HCT116 (cell line): ENCODE results near the gene GBX1. TPM values are rescaled to one million over a fixed set of nuclear protein-coding genes. Genes with fewer than 3 reads are reported as not detected.

Experiments used
- ATAC-seq: fragments of 200-7000 bp; cut with Tn5 transposase; 2 replicates; pipeline ENCODE4 v1.9.1; 2020; ENCODE audit warnings: mild to moderate bottlenecking, moderate library complexity
- BruUV-seq: library from RNA; stranded (reverse); fragments of 400-500 nt; replicated peaks from 2 replicates; lab custom pipeline; 2021; lab: Mats Ljungman, UMichigan
- CTCF ChIA-PET: fragments of 300-600 bp; sonication (Branson Sonifier 250); formaldehyde crosslinking; loops from one replicate; lab custom pipeline; 2021; ENCODE audit warnings: antibody characterized with exemption; lab: Charles Lee
- POLR2A ChIA-PET: fragments of 300-600, 350-600 bp; sonication (Branson Sonifier 250); formaldehyde crosslinking; loops from one replicate; lab custom pipeline; 2021; ENCODE audit warnings: antibody characterized with exemption; lab: Charles Lee
- RAD21 ChIA-PET, 2 experiments: fragments of 300-600 bp; sonication (Branson Sonifier 250); formaldehyde crosslinking; loops; one replicate each; lab custom pipeline; 2023; ENCODE audit warnings: low total read pairs in 2 of 2; ENCODE audit not compliant: uncharacterized antibody in 2 of 2, unreplicated experiment in 2 of 2, low non-redundant PET in 1 of 2; lab: Charles Lee
- DNase-seq: peaks from one replicate; pipeline ENCODE4 v3.0.0-alpha.2; 2010; ENCODE audit warnings: low read depth, low spot score
- H2AFZ ChIP-seq: fragments of 200-600 bp; shearing (Covaris generic), sonication (generic); 2 replicates; pipeline ENCODE4 v1.6.1; 2017; ENCODE audit warnings: low read depth, mixed run types, mixed read lengths, antibody characterized with exemption, low read length; ENCODE audit not compliant: poor library complexity, severe bottlenecking
- H3K27ac ChIP-seq: 2 replicates; pipeline ENCODE4 v1.5.1; 2012; ENCODE audit warnings: low read depth, low read length
- H3K27me3 ChIP-seq: fragments of 200-600 bp; sonication (generic); 2 replicates; pipeline ENCODE4 v1.6.1; 2016; ENCODE audit warnings: mixed run types, low read length, mixed read lengths; ENCODE audit not compliant: insufficient read depth
- H3K36me3 ChIP-seq, 2 experiments: fragments of 200-500 bp in 1 of 2; fragments of 200-600 bp in 1 of 2; sonication (Bioruptor generic) in 1 of 2; sonication (generic) in 1 of 2; 2 replicates each; pipeline versions ENCODE4 v1.5.1 to v1.6.1; 2014 to 2016; ENCODE audit warnings: low read length in 2 of 2, inconsistent platforms in 1 of 2, mixed read lengths in 1 of 2, mixed run types in 1 of 2; ENCODE audit not compliant: insufficient read depth in 2 of 2, control insufficient read depth in 1 of 2
- H3K4me1 ChIP-seq, 2 experiments: fragments of 200-600 bp in 1 of 2; sonication (generic) in 1 of 2; 2 replicates each; pipeline versions ENCODE4 v1.5.1 to v1.6.1; 2012 to 2017; ENCODE audit warnings: low read length in 2 of 2, inconsistent platforms in 1 of 2, mild to moderate bottlenecking in 1 of 2, mixed read lengths in 1 of 2, mixed run types in 1 of 2, moderate library complexity in 1 of 2; ENCODE audit not compliant: insufficient read depth in 2 of 2, control insufficient read depth in 1 of 2
- H3K4me2 ChIP-seq: fragments of 200-600 bp; sonication (generic); 2 replicates; pipeline ENCODE4 v1.6.1; 2017; ENCODE audit warnings: mixed run types, low read length, mixed read lengths
- H3K4me3 ChIP-seq, 2 experiments: fragments of 200-600 bp in 1 of 2; sonication (generic) in 1 of 2; replicated peaks in 1 of 2; 2 replicates each; pipeline ENCODE4 v1.5.1; 2011 to 2016; ENCODE audit warnings: low read length in 2 of 2, control low read depth in 1 of 2, low read depth in 1 of 2, mild to moderate bottlenecking in 1 of 2, mixed read lengths in 1 of 2, mixed run types in 1 of 2
- H3K79me2 ChIP-seq: fragments of 200-600 bp; sonication (generic); 2 replicates; pipeline ENCODE4 v1.6.1; 2017; ENCODE audit warnings: mild to moderate bottlenecking, mixed run types, low read length, moderate library complexity, mixed read lengths; ENCODE audit not compliant: insufficient read depth
- H3K9ac ChIP-seq: fragments of 200-600 bp; sonication (generic); 2 replicates; pipeline ENCODE4 v1.6.1; 2016; ENCODE audit warnings: low read length, mixed read lengths
- H3K9me2 ChIP-seq: fragments of 200-600 bp; sonication (generic), shearing (Covaris generic); 2 replicates; pipeline ENCODE4 v1.6.1; 2017; ENCODE audit warnings: mixed run types, mild to moderate bottlenecking, moderate library complexity; ENCODE audit not compliant: insufficient read depth
- H3K9me3 ChIP-seq, 2 experiments: fragments of 200-500 bp in 1 of 2; fragments of 200-600 bp in 1 of 2; sonication (Bioruptor generic) in 1 of 2; sonication (generic) in 1 of 2; 2 replicates each; pipeline ENCODE4 v1.6.1; 2014 to 2017; ENCODE audit warnings: low read length in 2 of 2, mixed read lengths in 2 of 2, inconsistent platforms in 1 of 2, low read depth in 1 of 2, mild to moderate bottlenecking in 1 of 2, mixed run types in 1 of 2, moderate library complexity in 1 of 2; ENCODE audit not compliant: control insufficient read depth in 1 of 2, insufficient read depth in 1 of 2
- H4K20me1 ChIP-seq: fragments of 200-600 bp; sonication (generic), shearing (Covaris generic); 2 replicates; pipeline ENCODE4 v1.6.1; 2017; ENCODE audit warnings: mixed run types, mild to moderate bottlenecking, moderate library complexity; ENCODE audit not compliant: insufficient read depth
- ATF3 ChIP-seq: IDR thresholded peaks from 2 replicates; pipeline ENCODE4 v1.6.1; 2012
- CBX3 ChIP-seq: IDR thresholded peaks from 2 replicates; pipeline ENCODE4 v1.6.1; 2012; ENCODE audit warnings: low read depth
- CEBPB ChIP-seq: IDR thresholded peaks from 2 replicates; pipeline ENCODE4 v1.6.1; 2012; ENCODE audit warnings: low read depth
- CTCF ChIP-seq, 3 experiments: fragments of 200-600 bp in 1 of 3; sonication (generic) in 1 of 3; IDR thresholded peaks in 2 of 3; conservative IDR thresholded peaks in 1 of 3; 2 replicates each; pipeline ENCODE4 v1.5.1; 2012 to 2017; ENCODE audit warnings: low read depth in 2 of 3, low read length in 2 of 3, antibody characterized with exemption in 1 of 3, borderline replicate concordance in 1 of 3, control low read depth in 1 of 3, mild to moderate bottlenecking in 1 of 3, mixed read lengths in 1 of 3, mixed run types in 1 of 3, moderate library complexity in 1 of 3; ENCODE audit not compliant: insufficient read depth in 1 of 3
- EGR1 ChIP-seq: IDR thresholded peaks from 2 replicates; pipeline ENCODE4 v1.6.1; 2012; ENCODE audit warnings: low read depth
- ELF1 ChIP-seq: IDR thresholded peaks from 2 replicates; pipeline ENCODE4 v1.6.1; 2012; ENCODE audit warnings: low read depth, borderline replicate concordance
- EZH2 ChIP-seq: fragments of 200-600 bp; sonication (generic); IDR thresholded peaks from 2 replicates; pipeline ENCODE4 v1.6.1; 2017; ENCODE audit warnings: antibody characterized with exemption, mixed run types
- EZH2phosphoT487 ChIP-seq: fragments of 200-600 bp; IDR thresholded peaks from 2 replicates; pipeline ENCODE4 v1.6.1; 2018; ENCODE audit warnings: antibody characterized with exemption, borderline replicate concordance
- FOSL1 ChIP-seq: IDR thresholded peaks from 2 replicates; pipeline ENCODE4 v1.6.1; 2012; ENCODE audit warnings: low read depth
- JUND ChIP-seq: IDR thresholded peaks from 2 replicates; pipeline ENCODE4 v1.6.1; 2012
- POLR2A ChIP-seq: IDR thresholded peaks from 2 replicates; pipeline ENCODE4 v1.7.0; 2011; ENCODE audit warnings: borderline replicate concordance; ENCODE audit not compliant: insufficient read depth, insufficient read length; ENCODE audit errors: extremely low read depth
- RAD21 ChIP-seq: IDR thresholded peaks from 2 replicates; pipeline ENCODE4 v1.6.1; 2012; ENCODE audit warnings: low read depth, mild to moderate bottlenecking
- REST ChIP-seq: IDR thresholded peaks from 2 replicates; pipeline ENCODE4 v1.6.1; 2012; ENCODE audit warnings: low read depth
- SRF ChIP-seq: IDR thresholded peaks from 2 replicates; pipeline ENCODE4 v1.6.1; 2012; ENCODE audit warnings: low read depth
- TCF7L2 ChIP-seq: IDR thresholded peaks from 2 replicates; pipeline ENCODE4 v1.7.0; 2011; ENCODE audit warnings: borderline replicate concordance, inconsistent platforms; ENCODE audit not compliant: insufficient read depth, insufficient read length; ENCODE audit errors: extremely low read depth
- ZBTB33 ChIP-seq: IDR thresholded peaks from 2 replicates; pipeline ENCODE4 v1.6.1; 2011; ENCODE audit warnings: mild to moderate bottlenecking, low read length, moderate library complexity; ENCODE audit not compliant: insufficient replicate concordance; ENCODE audit errors: extremely low read depth
- ZFX ChIP-seq: fragments of 450-650 bp; IDR thresholded peaks from 2 replicates; pipeline ENCODE4 v1.6.1; 2017
- ZNF274 ChIP-seq: fragments of 200-500 bp; sonication (Bioruptor generic); IDR thresholded peaks from 2 replicates; pipeline ENCODE4 v1.6.1; 2014; ENCODE audit warnings: mild to moderate bottlenecking, low read depth, low read length, inconsistent platforms
- intact Hi-C: fragments of 100-400 bp; cut with micrococcal nuclease; formaldehyde crosslinking; loops from 2 replicates; pipeline ENCODE4 v1.10.0; 2022
- total RNA-seq: library from RNA; stranded (reverse); gene quantifications from one replicate; pipeline ENCODE4 v1.2.1, GENCODE V29; 2021; ENCODE audit not compliant: unreplicated experiment

Gene GBX1
- total RNA-seq, 1 experiment from 2014 or later, result 0.86 TPM

- ChIA-PET POLR2A (interaction anchor here (1.1 kb wide), 1 partner anchor 34 kb away, joined by 3 read pairs; the partner anchor contains the start of gene FASTK), RAD21 (interaction anchor here in 1 of 2 experiments (0.7 kb wide), 1 partner anchor 135 kb away, joined by 3 read pairs; no protein-coding TSS in a partner anchor), CTCF (interaction anchor here (1.0 to 4.3 kb wide), 4 partner anchors 9 to 216 kb away, joined by 3 to 18 read pairs (median 4); partner anchors contain the start of gene ABCB8)
- H4K20me1 ChIP-seq, result no peaks in the 10 kb centered on the region; the same call in 1 of the 2 replicates
- peak overlapping the region; percentile 82 for H3K27ac ChIP-seq
- BruUV-seq, result no TSS peak
- intact Hi-C loops, result loop anchor here (5.0 kb wide), 2 partner anchors 87 to 337 kb away; partner anchors contain the start of gene ABCB8
- no peaks in the 10 kb centered on the region for H3K27me3 ChIP-seq
- DNase-seq (no peak), ATAC-seq (peak; percentile 7)
- H3K4me3 ChIP-seq, result peak overlapping the region; percentile 42 to 53
- peaks cover 33 to 66% of the 10 kb centered on the region in 2 experiments for H3K4me1 ChIP-seq
- peaks cover 79% of the 10 kb centered on the region for H3K79me2 ChIP-seq
- H3K9ac ChIP-seq, result peak overlapping the region; percentile 58
- peaks cover 4 to 13% of the 10 kb centered on the region in 2 experiments; a peak in 3 of 4 replicates for H3K36me3 ChIP-seq
- no peak overlapping the region for H2AFZ ChIP-seq
- no peak for TF ChIP-seq ATF3
- TF ChIP-seq EGR1, result no peak
- no peak for TF ChIP-seq ZBTB33
- TF ChIP-seq ELF1, result no peak
- TF ChIP-seq CBX3, result no peak
- no peak for TF ChIP-seq FOSL1
- no peak for TF ChIP-seq SRF
- TF ChIP-seq JUND, result no peak
- TF ChIP-seq EZH2phosphoT487, result no peak
- TF ChIP-seq CTCF (IDR thresholded peaks at IDR 0.05 in 2 of 3, conservative IDR thresholded peaks at IDR 0.05 in 1 of 3; ENCODE audit: borderline replicate concordance in 1 of 3, insufficient read depth in 1 of 3, low read depth in 2 of 3, low read length in 2 of 3), result no peak
- TF ChIP-seq POLR2A, result no peak
- no peak for TF ChIP-seq RAD21
- TF ChIP-seq EZH2, result no peak
- no peak for TF ChIP-seq REST
- no peak for TF ChIP-seq ZFX
- no peak for TF ChIP-seq TCF7L2
- no peak for TF ChIP-seq ZNF274
- TF ChIP-seq CEBPB, result no peak
- no peaks in the 10 kb centered on the region for H3K9me3 ChIP-seq
- peak overlapping the region; percentile 88 for H3K4me2 ChIP-seq
- no peaks in the 10 kb centered on the region for H3K9me2 ChIP-seq
Measured at GRCh38 chr7:151114151-151115090, 53.1 kb downstream of the GBX1 start.
